Limb (tissue), 2 donors: ENCODE measurements around the gene NSD1.
"Not testable (repeated sequence)": the region's sequence is repeated elsewhere in the genome, so short reads cannot be mapped to it uniquely, and the experiment has no call there.

Experiments
- DNase-seq, 2 donors: peaks; one replicate each; pipeline ENCODE4 v3.0.0-alpha.2; 2016; ENCODE audit errors: extremely low spot score in 2 of 2

NSD1 gene

DNA sequence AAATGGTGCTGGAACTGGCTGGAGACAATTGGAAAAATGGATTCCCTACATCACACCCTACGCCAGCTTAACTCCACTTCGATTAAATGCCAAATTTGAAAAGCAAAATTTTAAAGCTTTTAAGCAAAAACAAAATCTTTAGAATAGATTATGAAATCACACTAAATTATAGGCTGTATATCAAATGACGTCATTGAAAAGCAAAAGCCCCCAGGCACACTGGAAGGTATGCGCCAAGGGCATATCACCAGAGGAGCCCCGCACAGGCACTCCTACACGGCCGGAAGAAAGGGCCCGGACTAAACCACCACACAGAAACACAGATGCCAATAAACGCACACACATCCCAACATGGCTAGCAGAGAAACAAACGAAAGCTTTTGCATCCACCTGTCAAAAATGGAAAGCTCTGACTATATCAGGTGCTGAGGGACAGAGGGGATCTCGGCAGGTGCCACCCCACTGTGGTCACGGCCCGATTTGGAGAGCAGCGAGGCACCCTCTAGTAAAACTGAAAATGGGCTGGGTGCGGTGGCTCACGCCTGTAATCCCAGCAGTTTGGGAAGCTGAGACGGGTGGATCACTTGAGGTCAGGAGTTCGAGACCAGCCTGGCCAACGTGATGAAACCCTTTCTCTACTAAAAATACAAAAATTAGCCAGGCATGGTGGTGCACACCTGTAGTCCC, 195.1 kb downstream of the NSD1 start:
- no peak for DNase-seq

DNA sequence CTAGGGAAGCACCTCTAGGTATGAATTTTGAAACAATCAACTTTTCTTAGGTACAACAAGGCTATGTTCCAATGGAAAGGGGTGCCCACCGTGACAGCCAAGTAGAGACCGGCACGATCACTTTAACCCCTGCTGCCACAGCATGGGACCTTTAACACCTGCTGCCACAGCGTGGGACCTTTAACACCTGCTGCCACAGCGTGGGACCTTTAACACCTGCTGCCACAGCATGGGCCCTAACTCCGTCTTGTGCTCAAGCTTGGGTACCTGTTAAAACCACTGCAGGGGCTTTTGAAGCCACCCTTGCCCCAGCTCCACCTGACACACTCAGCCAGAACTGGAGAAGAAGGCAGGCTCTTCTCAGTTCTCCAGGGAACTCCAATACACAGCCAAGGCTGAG, 196.3 kb downstream of the NSD1 start:
- no peak for DNase-seq

DNA sequence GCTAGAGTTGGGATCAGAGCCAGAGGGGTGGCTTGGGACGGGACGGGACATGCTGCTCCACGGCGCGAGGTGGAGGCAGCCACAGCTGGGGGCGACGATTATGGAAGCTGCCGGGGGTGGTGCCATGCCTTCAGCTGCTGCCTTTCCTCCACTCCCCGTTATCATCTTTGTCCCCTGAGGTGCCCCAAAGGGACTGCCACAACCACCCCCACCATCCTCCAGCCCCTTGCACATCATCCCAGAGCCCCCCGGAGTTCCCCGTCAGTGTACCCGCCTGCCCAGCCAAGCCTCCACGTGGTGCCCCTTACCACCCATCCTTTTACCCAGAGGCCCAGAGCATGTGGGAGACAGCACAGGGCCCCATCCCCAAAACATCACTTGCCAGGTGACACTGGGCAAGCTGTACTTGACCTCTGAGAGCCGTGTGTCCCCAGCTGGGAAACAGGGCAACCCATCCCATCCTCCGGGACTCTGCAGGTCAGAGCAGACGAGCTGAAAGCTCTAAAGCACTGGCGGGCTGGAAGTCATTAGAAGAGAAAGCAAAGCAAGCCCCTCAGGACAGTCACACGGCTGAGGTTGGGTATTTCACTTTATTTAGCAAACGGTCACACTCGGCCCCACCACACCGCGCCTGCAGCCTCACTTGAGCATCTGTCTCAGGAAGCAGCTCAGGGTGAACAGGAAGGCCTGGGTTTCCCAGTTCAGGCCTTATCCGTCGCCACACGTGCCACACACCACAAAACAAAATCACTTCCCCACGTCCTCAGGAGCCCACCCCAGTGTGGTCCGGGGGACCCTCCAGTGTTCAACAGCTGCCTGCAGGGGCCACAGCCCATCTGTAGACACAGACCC, 197.6 kb downstream of the NSD1 start:
- no peak for DNase-seq

DNA sequence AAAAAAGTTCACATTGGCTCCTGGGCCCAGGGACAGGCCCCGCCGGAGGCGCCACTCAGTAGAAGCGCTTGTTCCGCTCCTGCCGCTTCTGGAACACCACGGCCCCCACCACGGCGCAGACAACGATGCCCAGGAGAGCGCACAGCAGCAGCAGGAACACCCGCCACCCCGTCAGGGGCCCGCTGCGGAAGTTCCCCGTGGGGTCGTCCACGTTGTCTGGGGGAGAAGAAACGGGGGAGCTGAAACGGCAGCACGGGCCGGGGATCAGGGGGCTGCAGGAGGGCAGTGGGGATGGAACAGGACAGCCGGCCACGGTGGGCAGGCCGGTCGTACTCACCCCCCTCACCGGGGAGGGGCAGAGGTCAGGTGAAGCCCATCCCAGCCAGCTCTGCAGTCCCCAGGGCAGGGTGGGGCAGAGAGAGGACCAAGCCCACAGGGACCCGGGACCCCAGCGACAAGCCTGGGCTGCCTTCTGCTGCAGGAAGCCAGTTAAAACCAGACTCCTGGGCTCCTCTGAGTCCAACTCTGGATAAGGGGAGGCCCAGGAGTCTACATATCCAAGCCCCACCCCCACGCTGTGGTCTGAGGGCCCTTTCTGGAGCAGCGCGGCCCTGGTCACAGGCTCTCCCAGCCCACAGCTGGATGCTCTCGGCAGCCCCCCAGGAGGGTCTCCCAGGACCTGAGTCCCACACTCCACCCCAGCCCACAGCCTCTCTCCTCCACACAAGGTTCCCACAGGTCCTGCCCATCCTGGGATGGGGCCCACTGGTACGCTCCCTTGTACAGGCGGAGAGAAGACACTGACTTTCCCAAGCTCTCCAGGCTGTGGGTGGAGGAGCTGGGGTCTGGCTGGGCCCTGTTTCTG, 198.7 kb downstream of the NSD1 start:
- DNase-seq, result no peak

DNA sequence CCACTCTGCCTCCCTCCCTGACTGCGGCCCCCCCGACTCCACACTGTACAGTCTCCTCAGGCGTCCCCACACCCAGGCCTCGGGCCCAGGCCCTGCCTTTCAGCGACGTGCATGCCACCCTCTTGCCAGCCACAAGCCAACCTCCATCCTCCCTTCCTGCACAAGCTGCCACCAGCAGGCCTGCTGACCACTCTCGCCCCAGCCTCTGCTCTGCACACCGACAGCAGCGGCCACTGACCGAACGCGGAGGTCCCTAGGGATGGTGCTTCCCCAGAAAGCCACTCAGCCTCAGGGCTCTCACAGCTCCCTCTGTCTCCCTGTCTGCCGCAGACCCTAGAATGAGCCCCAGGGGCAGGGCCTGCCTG, 199.3 kb downstream of the NSD1 start:
- no peak for DNase-seq

DNA sequence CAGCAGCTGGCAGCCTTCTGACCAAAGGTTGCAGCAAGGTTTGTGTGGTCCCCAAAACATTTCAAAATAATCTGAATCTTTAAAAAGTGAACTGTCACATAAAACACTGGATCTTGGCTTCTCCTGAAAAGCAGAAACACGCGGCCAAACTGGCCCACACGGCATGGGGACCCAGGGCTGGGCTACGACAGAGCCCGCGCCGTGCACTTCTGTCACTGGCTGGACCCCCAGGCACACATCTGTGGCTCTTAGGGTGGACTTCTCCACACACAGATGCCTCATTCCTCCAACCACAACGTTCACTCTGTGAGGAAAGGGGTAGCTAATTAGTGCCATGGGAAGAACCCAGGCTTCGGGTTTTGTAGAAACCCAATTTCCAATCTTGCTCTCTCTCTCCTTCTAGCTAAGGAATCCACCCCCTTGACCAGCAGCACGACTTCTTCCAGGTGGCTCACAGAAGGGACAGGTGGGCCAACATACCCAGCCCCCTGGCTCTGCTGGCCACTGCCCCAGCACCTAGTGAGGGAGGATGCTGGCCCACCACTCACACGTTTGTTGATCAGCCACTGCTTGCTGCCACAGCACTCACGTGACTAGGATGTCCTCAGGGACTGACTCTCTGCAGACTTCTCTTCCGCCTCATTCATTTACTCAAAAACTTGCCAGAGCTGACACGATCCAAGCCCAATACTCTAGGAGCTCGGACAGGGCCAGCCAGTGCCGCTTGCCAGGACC, 200.0 kb downstream of the NSD1 start:
- no peak for DNase-seq

DNA sequence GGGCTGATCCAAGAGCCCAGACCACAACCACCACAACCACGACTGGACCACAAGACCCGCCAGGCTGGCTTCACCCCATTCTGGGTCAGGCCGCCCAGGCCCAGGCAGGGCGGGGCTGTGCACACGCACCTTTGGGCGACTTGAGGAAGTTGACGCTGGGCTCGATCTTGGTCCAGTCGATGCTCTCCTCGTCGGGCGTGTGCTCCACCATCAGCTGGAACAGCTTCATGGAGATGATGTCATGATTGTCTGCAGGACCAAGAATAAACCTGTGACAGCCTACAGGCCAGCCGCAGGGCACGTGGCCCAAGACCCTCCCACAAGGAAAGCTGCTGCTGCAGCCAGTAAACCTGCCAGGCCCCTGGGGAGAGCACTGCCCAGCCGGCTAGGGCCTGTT, 200.6 kb downstream of the NSD1 start:
- no peak for DNase-seq

DNA sequence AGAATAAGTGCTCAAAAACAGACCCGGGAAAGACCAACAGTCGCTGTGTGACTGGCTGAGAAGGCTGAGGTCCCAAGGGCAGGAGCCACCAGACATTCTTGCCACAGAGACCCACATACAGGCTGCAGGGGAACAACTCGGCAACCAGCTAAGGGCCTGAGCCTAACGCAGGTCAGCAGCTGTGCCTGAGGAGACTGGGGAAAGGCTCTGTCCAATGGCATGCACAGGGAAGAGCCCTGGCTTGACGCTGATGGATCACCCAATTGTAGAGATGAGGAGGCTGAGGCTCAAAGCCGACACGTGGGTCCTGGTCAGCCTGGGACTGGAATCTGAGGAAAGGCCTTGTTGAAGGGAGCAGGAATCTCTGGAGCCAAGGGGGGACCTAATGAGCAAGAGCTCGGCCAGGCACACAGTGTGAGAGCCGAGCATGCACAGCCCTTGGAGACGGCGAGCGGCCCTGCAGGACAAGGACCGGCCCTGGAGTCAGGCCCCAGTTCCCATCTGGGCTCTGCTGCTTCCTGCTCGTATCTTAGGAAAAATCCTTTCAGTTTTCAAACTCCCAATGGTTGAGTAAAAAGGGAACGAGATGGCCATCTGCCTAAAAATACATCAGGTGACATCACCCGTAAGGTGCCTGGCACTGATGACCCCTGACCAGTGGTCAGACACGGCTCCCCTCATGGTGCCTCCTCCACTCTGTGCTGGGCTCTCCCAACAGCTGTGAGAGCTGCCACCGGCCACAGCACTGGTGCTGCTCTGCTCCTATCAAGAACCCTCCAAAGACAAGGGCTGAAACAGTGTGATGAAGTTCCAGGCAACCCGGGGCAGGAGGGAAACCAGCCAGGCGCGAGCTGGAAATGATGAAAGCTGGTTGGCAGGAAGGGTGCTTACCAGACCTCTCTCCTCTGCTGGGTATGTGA, 201.5 kb downstream of the NSD1 start:
- DNase-seq, result no peak

DNA sequence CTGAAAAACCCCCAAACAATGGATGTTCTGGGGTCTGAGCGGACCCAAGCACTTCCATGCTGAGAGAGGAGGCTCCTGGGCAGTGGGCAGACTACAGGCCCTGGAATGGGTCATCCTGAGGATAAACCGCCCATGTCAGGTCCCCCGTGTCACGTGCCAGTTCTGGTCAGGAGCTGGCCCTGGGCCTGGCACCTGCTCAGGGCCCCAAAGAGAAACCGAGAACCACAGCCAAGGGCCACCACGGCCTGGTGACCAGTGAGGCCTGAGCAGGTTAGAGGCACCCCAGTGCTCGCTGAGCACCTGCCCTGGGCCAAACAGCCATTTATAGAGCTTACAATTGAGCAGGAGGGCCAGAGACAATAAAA, 202.1 kb downstream of the NSD1 start:
- DNase-seq, result no peak

DNA sequence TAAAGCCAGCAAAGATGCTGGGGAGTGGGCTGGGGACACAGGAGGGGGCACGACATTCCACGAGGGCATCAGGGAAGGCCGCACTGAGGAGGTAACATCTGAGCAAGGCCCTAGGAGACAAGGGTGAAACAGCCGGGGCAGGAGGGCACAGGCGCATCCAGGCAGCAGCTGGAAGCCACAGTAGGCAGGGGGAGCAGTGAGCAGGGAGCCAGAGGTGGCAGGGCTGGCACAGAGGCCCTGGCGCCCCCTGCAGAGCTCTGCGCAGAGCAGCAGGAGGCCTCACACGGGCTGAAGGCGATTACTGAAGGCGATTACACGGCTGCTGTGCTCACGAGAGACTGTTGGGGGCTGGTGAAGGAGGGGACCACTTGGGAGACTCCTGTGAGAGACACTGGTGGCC, 202.5 kb downstream of the NSD1 start:
- DNase-seq, result no peak

DNA sequence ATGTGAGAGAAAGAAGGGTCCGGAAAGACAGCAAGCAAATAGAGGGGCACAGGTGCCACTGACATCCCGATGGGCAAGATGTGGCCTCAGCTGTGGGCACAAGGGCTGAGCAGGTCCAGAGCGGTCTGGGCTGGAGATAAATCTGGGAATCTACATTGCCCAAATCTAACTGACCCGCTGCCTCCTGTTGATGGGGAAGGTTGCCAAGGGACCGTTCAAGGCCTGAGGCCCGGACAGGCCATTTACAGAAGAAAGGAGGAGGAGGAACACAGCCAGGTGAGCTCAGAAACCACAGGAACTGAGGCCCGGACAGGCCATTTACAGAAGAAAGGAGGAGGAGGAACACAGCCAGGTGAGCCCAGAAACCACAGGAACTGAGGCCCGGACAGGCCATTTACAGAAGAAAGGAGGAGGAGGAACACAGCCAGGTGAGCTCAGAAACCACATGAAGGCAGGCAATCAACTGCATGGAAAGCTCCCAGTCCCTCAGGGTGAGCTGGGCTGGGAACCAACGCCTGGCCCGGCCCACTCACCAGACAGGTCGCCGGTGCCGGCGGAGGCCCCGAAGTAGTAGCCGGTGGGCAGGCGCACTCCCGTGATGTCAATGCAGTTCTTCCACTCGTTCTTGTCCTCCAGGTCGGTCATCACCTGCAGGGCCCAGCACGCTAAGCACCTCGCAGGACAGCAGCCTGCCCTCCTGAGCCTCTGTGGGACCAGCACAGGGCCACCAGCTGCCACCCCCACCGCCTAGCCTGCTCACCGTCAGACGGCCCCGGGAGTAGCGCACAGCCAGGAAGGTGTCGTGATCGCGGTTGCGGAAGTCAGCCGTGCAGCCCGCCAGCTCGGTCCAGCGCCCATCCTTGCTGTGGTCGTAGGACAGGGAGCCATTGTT, 203.3 kb downstream of the NSD1 start:
- DNase-seq, result no peak

DNA sequence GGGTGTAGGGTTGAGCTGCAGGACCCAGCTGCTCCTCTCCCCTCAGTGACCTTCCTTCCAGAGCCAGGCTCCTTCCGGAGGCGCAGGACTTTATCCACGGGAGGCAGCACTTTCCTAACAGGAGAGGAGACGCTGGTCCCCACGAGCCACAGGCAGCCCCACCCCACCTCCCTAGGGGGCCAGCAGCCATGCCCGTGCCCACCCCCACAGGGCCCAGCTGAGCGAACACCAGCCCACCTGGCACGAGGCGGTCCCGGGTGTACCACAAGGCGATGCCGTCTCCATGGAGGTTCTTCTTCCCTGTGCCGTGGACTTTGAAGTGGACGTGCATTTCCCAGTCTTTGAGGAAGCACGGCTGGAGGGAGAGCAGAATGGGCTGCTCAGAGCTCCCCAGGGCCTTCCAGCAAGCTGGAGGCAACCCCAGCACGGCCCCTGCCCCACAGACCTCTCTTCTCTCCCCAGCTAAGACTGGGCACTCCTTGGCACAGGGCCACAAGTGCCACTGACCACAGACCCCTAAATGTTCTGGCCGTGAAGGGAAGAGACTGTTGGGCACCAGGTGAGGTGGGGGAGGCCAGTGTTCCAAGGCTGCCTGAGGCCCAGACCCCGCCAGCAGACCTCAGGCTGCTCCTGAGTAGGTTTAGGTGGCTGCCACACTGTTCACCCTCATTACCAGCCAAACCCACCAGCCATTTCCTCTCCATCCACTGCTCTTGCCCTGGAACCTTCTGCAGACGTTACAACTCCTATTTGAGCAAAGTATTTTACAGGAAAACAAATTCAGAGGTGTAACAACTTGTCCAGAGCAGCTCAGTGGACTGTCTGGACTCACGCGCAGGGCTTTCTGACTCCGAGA, 204.9 kb downstream of the NSD1 start:
- DNase-seq, result no peak

DNA sequence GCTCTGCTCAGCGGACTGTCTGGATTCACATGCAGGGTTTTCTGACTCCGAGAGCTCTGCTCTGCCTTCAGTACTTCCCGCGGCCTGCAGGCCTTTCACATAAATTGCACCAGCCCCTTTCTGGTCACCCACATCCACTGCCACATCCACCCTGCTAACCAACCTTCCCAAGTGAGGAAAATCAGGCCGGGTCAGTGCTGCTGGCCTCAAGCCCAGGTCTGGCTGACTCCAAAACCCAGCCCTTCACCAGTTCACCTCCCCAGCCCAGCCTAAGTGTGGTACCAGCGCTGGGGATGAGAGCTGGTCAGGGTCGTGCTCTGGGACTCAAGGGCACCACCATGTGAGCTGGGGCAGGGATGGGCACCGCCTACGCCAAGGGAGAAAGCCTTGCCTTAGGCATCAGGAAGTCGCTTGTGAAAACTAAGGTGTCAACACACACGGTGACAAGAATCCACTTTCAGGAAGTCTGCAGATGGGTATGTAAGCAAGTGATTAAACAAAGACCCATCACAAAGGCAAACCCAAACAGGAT, 205.6 kb downstream of the NSD1 start:
- DNase-seq, result no peak

DNA sequence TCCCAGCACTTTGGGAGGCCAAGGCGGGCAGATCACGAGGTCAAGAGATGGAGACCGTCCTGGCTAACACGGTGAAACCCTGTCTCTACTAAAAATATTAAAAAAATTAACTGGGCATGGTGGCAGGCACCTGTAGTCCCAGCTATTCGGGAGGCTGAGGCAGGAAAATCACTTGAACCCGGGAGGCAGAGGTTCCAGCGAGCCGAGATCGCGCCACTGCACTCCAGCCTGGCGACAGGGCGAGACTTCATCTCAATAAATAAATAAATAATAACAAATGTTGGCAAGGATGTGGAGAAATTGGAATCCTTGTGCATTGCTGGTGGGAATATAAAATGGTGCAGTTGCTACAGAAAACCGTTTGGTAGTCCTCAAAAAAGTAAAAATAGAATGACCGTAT, 209.4 kb downstream of the NSD1 start:
- DNase-seq, result not testable (repeated sequence)

DNA sequence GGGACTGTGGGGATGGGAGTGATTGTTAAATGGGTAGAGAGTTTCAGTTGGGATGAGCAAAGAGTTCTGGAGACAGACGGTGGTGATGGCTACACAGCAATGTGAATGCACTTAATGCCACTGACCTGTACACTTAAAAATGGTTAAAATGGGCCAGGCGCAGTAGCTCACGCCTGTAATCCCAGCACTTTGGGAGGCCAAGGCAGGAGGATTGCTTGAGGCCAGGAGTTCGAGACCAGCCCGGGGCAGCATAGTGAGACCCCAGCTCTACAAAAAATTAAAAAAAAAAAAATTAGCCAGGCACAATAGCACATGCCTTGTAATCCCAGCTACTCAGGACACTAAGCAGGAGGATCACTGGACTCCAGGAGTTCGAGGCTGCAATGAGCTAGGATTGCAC, 210.2 kb downstream of the NSD1 start:
- no peak for DNase-seq

DNA sequence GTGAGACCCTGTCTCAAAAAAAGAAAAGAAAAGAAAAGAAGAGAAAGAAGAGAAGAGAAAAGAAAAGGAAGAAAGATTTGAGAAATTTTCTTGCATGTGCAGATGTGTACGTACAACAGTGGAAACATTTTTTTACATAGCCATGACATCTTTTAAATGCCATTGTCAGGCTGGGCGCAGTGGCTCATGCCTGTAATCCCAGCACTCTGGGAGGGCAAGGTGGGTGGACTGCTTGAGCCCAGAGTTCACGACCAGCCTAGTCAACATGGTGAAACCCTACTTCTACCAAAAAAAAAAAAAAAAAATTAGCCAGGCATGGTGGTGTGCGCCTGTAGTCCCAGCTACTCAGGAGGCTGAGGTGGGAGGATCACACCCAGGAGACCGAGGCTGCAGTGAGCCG, 211.3 kb downstream of the NSD1 start:
- no peak for DNase-seq

DNA sequence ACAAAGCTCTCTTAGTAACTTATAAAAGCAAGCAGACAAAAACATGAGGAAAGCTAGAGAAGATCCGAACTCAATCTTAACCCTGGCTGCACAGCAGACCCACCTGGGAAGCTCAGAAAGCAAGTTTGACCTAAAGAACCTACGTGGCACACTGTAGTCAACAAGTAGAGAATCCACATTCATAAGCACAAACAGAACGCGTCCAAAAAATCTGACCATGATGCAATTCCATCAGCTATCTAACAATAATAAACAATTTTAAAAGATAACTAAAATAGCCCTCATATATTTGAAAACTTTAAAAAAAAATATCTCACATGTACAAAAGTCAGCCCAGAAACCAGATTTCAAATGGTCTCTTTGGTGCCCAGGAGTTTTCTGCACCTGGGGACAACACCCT, 213.2 kb downstream of the NSD1 start:
- no peak for DNase-seq

DNA sequence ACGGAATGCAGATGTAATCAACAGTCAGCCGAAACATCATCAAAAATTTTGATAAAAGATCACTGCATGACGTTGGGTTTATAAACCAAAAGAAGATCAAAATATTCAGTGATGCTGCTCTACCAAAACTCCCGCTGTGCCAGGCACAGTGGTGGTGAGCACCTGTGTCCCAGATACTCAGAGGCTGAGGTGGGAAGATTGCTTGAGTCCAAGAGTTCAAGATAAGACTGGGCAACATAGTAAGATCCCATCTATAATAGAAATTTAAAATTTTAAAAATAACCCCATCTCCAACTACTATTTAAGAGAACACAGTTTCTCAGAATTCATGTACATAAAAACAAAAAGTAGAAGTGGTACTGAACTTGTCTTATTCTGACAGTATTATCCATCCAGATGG, 214.1 kb downstream of the NSD1 start:
- DNase-seq, result no peak

DNA sequence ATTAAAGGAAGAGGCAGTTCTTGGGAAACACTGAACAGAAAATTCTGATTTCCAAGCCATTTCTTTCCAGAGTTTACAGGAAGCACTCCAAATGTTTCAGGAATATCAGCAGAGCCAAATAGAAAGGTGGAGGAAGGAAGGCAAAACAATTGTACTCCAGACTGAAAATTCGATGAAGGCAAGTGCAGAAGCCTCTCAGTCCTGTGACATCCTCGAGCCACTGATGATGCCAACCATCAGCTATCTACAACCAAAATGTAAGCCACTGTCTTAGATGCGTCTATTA, 215.7 kb downstream of the NSD1 start:
- no peak for DNase-seq
